GM19043 (cell line): ENCODE data around the gene POU2AF2.
"Not testable (repeated sequence)": the region's sequence is repeated elsewhere in the genome, so short reads cannot be mapped to it uniquely, and the experiment has no call there.

Source experiments
- ATAC-seq: cut with Tn5 transposase; IDR thresholded peaks from one replicate; pipeline ENCODE4 v1.9.1; 2021; ENCODE audit warnings: low read depth; ENCODE audit not compliant: unreplicated experiment

POU2AF2 gene

GRCh38 chr11:111301004-111301841 is 55.7 kb downstream of the POU2AF2 start:
- no peak for ATAC-seq

GRCh38 chr11:111301842-111302118 is 56.3 kb downstream of the POU2AF2 start:
- no peak for ATAC-seq

GRCh38 chr11:111302298-111302697 is 56.8 kb downstream of the POU2AF2 start:
- no peak for ATAC-seq

- no peak for ATAC-seq
Observed at GRCh38 chr11:111303461-111303860, 57.9 kb downstream of the POU2AF2 start.

GRCh38 chr11:111305162-111305802 is 59.8 kb downstream of the POU2AF2 start:
- no peak for ATAC-seq

- no peak for ATAC-seq
Observed at GRCh38 chr11:111305876-111306275, 60.4 kb downstream of the POU2AF2 start.

- no peak for ATAC-seq
Observed at GRCh38 chr11:111306321-111306720, 60.8 kb downstream of the POU2AF2 start.

GRCh38 chr11:111307472-111308108 is 62.1 kb downstream of the POU2AF2 start:
- ATAC-seq, result no peak

- ATAC-seq, result no peak
Observed at GRCh38 chr11:111308140-111308539, 62.6 kb downstream of the POU2AF2 start.

- ATAC-seq, result no peak
Observed at GRCh38 chr11:111309215-111309915, 63.8 kb downstream of the POU2AF2 start.

- no peak for ATAC-seq
Observed at GRCh38 chr11:111310088-111310487, 64.6 kb downstream of the POU2AF2 start.

GRCh38 chr11:111310723-111311122 is 65.2 kb downstream of the POU2AF2 start:
- ATAC-seq, result no peak

- ATAC-seq, result no peak
Observed at GRCh38 chr11:111312076-111312475, 66.6 kb downstream of the POU2AF2 start.

- no peak for ATAC-seq
Observed at GRCh38 chr11:111319296-111319695, 73.8 kb downstream of the POU2AF2 start.

GRCh38 chr11:111320199-111320598 is 74.7 kb downstream of the POU2AF2 start:
- not testable (repeated sequence) for ATAC-seq

- no peak for ATAC-seq
Observed at GRCh38 chr11:111320728-111321568, 75.4 kb downstream of the POU2AF2 start.

- no peak for ATAC-seq
Observed at GRCh38 chr11:111322534-111322933, 77.0 kb downstream of the POU2AF2 start.

GRCh38 chr11:111324277-111324720 is 78.8 kb downstream of the POU2AF2 start:
- ATAC-seq, result no peak

GRCh38 chr11:111325259-111325658 is 79.7 kb downstream of the POU2AF2 start:
- ATAC-seq, result no peak

- ATAC-seq, result no peak
Observed at GRCh38 chr11:111326824-111327223, 81.3 kb downstream of the POU2AF2 start.
